H9 (cell line): Measurements from ENCODE around the gene C3orf20. TPM values are rescaled to one million over a fixed set of nuclear protein-coding genes. Genes with fewer than 3 reads are reported as not detected.

Experiments used
- DNase-seq: peaks from one replicate; pipeline ENCODE4 v3.0.0-alpha.2; 2017
- H2AFZ ChIP-seq: one replicate; pipeline ENCODE4 v1.6.1; 2013; ENCODE audit warnings: mild to moderate bottlenecking, low read length, control low read depth, moderate library complexity
- H2AK5ac ChIP-seq: 2 replicates; pipeline ENCODE4 v1.6.1; 2013; ENCODE audit warnings: low read length, control low read depth, mixed read lengths; ENCODE audit not compliant: insufficient read length
- H2BK120ac ChIP-seq: one replicate; pipeline ENCODE4 v1.6.1; 2013; ENCODE audit warnings: low read depth, mild to moderate bottlenecking, low read length, control low read depth, inconsistent platforms; ENCODE audit not compliant: poor library complexity, severe bottlenecking
- H2BK12ac ChIP-seq: 2 replicates; pipeline ENCODE4 v1.6.1; 2013; ENCODE audit warnings: low read length, control low read depth, mixed read lengths, low read depth; ENCODE audit not compliant: insufficient read length
- H2BK15ac ChIP-seq: 2 replicates; pipeline ENCODE4 v1.6.1; 2013; ENCODE audit warnings: low read depth, low read length, control low read depth
- H2BK20ac ChIP-seq: one replicate; pipeline ENCODE4 v1.6.1; 2013; ENCODE audit warnings: low read depth, mild to moderate bottlenecking, low read length, control low read depth, inconsistent platforms; ENCODE audit not compliant: poor library complexity, severe bottlenecking
- H2BK5ac ChIP-seq: 2 replicates; pipeline ENCODE4 v1.6.1; 2013; ENCODE audit warnings: low read length, control low read depth, mixed read lengths; ENCODE audit not compliant: insufficient read length
- H3K14ac ChIP-seq: 2 replicates; pipeline ENCODE4 v1.6.1; 2013; ENCODE audit warnings: low read length, control low read depth; ENCODE audit not compliant: insufficient read depth
- H3K18ac ChIP-seq: 2 replicates; pipeline ENCODE4 v1.6.1; 2013; ENCODE audit warnings: low read depth, mild to moderate bottlenecking, mixed read lengths, low read length, control low read depth; ENCODE audit not compliant: insufficient read length
- H3K23ac ChIP-seq: 2 replicates; pipeline ENCODE4 v1.6.1; 2013; ENCODE audit warnings: low read length, control low read depth, mixed read lengths, low read depth; ENCODE audit not compliant: insufficient read length
- H3K23me2 ChIP-seq: 2 replicates; pipeline ENCODE4 v1.6.1; 2013; ENCODE audit warnings: low read depth, mild to moderate bottlenecking, mixed read lengths, low read length, control low read depth; ENCODE audit not compliant: insufficient read length, poor library complexity, severe bottlenecking
- H3K27ac ChIP-seq: 2 replicates; pipeline ENCODE4 v1.5.1; 2013; ENCODE audit warnings: low read length, control low read depth, mixed read lengths, low read depth; ENCODE audit not compliant: insufficient read length
- H3K27me3 ChIP-seq: 2 replicates; pipeline ENCODE4 v1.6.1; 2013; ENCODE audit warnings: low read length, control low read depth, inconsistent platforms; ENCODE audit not compliant: insufficient read depth
- H3K4ac ChIP-seq: 2 replicates; pipeline ENCODE4 v1.6.1; 2013; ENCODE audit warnings: low read depth, mild to moderate bottlenecking, control low read depth, inconsistent platforms, low read length, moderate library complexity
- H3K4me1 ChIP-seq: 2 replicates; pipeline ENCODE4 v1.6.1; 2013; ENCODE audit warnings: low read length, control low read depth, inconsistent platforms; ENCODE audit not compliant: insufficient read depth
- H3K4me2 ChIP-seq: 2 replicates; pipeline ENCODE4 v1.6.1; 2013; ENCODE audit warnings: low read length, control low read depth, mixed read lengths; ENCODE audit not compliant: insufficient read length, insufficient read depth
- H3K56ac ChIP-seq: 2 replicates; pipeline ENCODE4 v1.6.1; 2013; ENCODE audit warnings: low read depth, mild to moderate bottlenecking, mixed read lengths, low read length, control low read depth; ENCODE audit not compliant: insufficient read length
- H3K79me1 ChIP-seq: 2 replicates; pipeline ENCODE4 v1.6.1; 2013; ENCODE audit warnings: low read depth, mild to moderate bottlenecking, moderate library complexity, low read length, control low read depth, inconsistent platforms; ENCODE audit not compliant: insufficient read depth, poor library complexity, severe bottlenecking
- H3K79me2 ChIP-seq: 2 replicates; pipeline ENCODE4 v1.6.1; 2013; ENCODE audit warnings: low read length, control low read depth, inconsistent platforms; ENCODE audit not compliant: insufficient read depth
- H3K9ac ChIP-seq: 2 replicates; pipeline ENCODE4 v1.6.1; 2013; ENCODE audit warnings: low read length, control low read depth, mixed read lengths; ENCODE audit not compliant: insufficient read length; ENCODE audit errors: extremely low read depth
- H3K9me3 ChIP-seq: one replicate; pipeline ENCODE4 v1.6.1; 2013; ENCODE audit warnings: low read depth, low read length, inconsistent platforms; ENCODE audit not compliant: control insufficient read depth
- H3T11ph ChIP-seq: one replicate; pipeline ENCODE4 v1.6.1; 2013; ENCODE audit warnings: mild to moderate bottlenecking, low read length, control low read depth, inconsistent platforms
- H4K20me1 ChIP-seq: one replicate; pipeline ENCODE4 v1.6.1; 2013; ENCODE audit not compliant: control insufficient read depth, insufficient read length, insufficient read depth
- H4K5ac ChIP-seq: 2 replicates; pipeline ENCODE4 v1.6.1; 2013; ENCODE audit warnings: low read depth, mild to moderate bottlenecking, mixed read lengths, low read length, control low read depth; ENCODE audit not compliant: insufficient read length
- H4K8ac ChIP-seq: replicated peaks from 2 replicates; pipeline ENCODE4 v1.6.1; 2013; ENCODE audit warnings: low read length, control low read depth, mixed read lengths, low read depth; ENCODE audit not compliant: insufficient read length
- H4K91ac ChIP-seq: 2 replicates; pipeline ENCODE4 v1.6.1; 2013; ENCODE audit warnings: low read depth, mild to moderate bottlenecking, moderate library complexity, mixed read lengths, low read length, control low read depth; ENCODE audit not compliant: insufficient read length
- H3K27ac Mint-ChIP-seq, 3 experiments: 2 replicates in 2 of 3; 3 replicates in 1 of 3; pipeline ENCODE4 v1.8.0; 2020 to 2021; ENCODE audit warnings: mixed read lengths in 3 of 3, mild to moderate bottlenecking in 1 of 3, moderate library complexity in 1 of 3
- H3K27me3 Mint-ChIP-seq: 2 replicates; pipeline ENCODE4 v1.8.0; 2021; ENCODE audit warnings: low read depth, mild to moderate bottlenecking, moderate library complexity, mixed read lengths
- H3K36me3 Mint-ChIP-seq, 3 experiments: 2 replicates in 2 of 3; 3 replicates in 1 of 3; pipeline ENCODE4 v1.8.0; 2020 to 2021; ENCODE audit warnings: low read depth in 3 of 3, mixed read lengths in 3 of 3; ENCODE audit not compliant: insufficient read depth in 1 of 3
- H3K4me1 Mint-ChIP-seq, 2 experiments: 2 replicates each; pipeline ENCODE4 v1.8.0; 2020; ENCODE audit warnings: mixed read lengths in 2 of 2
- H3K4me3 Mint-ChIP-seq, 2 experiments: 2 replicates in 1 of 2; 3 replicates in 1 of 2; pipeline ENCODE4 v1.8.0; 2020 to 2021; ENCODE audit warnings: mild to moderate bottlenecking in 2 of 2, mixed read lengths in 2 of 2, moderate library complexity in 1 of 2
- H3K9me3 Mint-ChIP-seq, 2 experiments: 2 replicates in 1 of 2; 3 replicates in 1 of 2; pipeline ENCODE4 v1.8.0; 2020; ENCODE audit warnings: mild to moderate bottlenecking in 2 of 2, mixed read lengths in 2 of 2, moderate library complexity in 1 of 2
- CTCF ChIP-seq: fragments of 200-600 bp; sonication (generic); conservative IDR thresholded peaks from 3 replicates; pipeline ENCODE4 v1.8.0; 2021; ENCODE audit warnings: antibody characterized with exemption, mild to moderate bottlenecking
- WGBS: extraction: QIAGEN DNeasy Blood & Tissue Kit; methylation state at CpG from one replicate; pipeline ENCODE4 v1.1.7; 2013; ENCODE audit warnings: missing lambda C conversion rate, low lambda C conversion rate, mixed read lengths; ENCODE audit not compliant: insufficient read length; ENCODE audit errors: extremely low coverage; 5-methylcytosine and 5-hydroxymethylcytosine counted together
- total RNA-seq: library from RNA; stranded (reverse); gene quantifications from 2 replicates; pipeline ENCODE4 v1.2.1, GENCODE V29; 2021

The C3orf20 gene
- total RNA-seq, 1 experiment from 2014 or later = not detected

GRCh38 chr3:14641346-14641745, 33.6 kb upstream of the C3orf20 start:
- H3K9me3 Mint-ChIP-seq = no peaks in the 10 kb centered on the region
- no peaks in the 10 kb centered on the region for H3K4me1 Mint-ChIP-seq
- Histone ChIP-seq H3T11ph (no peak overlapping the region), H2BK20ac (no peak overlapping the region), H3K56ac (no peak overlapping the region), H3K79me1 (no peaks in the 10 kb centered on the region), H4K8ac (no peak overlapping the region), H3K27me3 (no peaks in the 10 kb centered on the region; the same call in 1 of the 2 replicates), H4K20me1 (no peaks in the 10 kb centered on the region), H3K23ac (no peak overlapping the region), H2BK120ac (no peak overlapping the region), H3K14ac (no peak overlapping the region), H2BK12ac (no peak overlapping the region), H3K4me1 (no peaks in the 10 kb centered on the region), H2BK15ac (no peak overlapping the region), H4K91ac (no peak overlapping the region), H3K27ac (no peak overlapping the region), H3K4me2 (no peak overlapping the region), H2AK5ac (no peak overlapping the region), H3K23me2 (no peaks in the 10 kb centered on the region), H4K5ac (no peak overlapping the region), H3K9me3 (no peaks in the 10 kb centered on the region), H3K4ac (no peak overlapping the region), H2BK5ac (no peak overlapping the region), H3K79me2 (no peaks in the 10 kb centered on the region), H3K18ac (no peak overlapping the region), H3K9ac (no peak overlapping the region), H2AFZ (no peak overlapping the region)
- DNase-seq = no peak
- no CpG with 5 or more reads among the region's 4 CpGs for WGBS
- no peak overlapping the region for H3K4me3 Mint-ChIP-seq
- no peaks in the 10 kb centered on the region for H3K36me3 Mint-ChIP-seq
- no peak for TF ChIP-seq CTCF
- peaks cover 80% of the 10 kb centered on the region for H3K27me3 Mint-ChIP-seq
- peak overlapping the region in 1 of 3 experiments; percentile 21; a peak in 1 of 7 replicates for H3K27ac Mint-ChIP-seq
